OCI-LY7 (cell line): Measurements from ENCODE around the gene PLCB1.

ENCODE experiments used
- CTCF ChIP-seq: fragments of 200-600 bp; sonication (generic); conservative IDR thresholded peaks from 2 replicates; pipeline ENCODE4 v1.5.1; 2014; ENCODE audit warnings: mild to moderate bottlenecking, antibody characterized with exemption, low read length, moderate library complexity, mixed read lengths
- EZH2phosphoT487 ChIP-seq: fragments of 200-600 bp; sonication (generic); IDR thresholded peaks from 2 replicates; pipeline ENCODE4 v1.6.1; 2018; ENCODE audit warnings: low read depth, borderline replicate concordance, mild to moderate bottlenecking, mixed run types, antibody characterized with exemption, low read length, moderate library complexity, mixed read lengths

DNA sequence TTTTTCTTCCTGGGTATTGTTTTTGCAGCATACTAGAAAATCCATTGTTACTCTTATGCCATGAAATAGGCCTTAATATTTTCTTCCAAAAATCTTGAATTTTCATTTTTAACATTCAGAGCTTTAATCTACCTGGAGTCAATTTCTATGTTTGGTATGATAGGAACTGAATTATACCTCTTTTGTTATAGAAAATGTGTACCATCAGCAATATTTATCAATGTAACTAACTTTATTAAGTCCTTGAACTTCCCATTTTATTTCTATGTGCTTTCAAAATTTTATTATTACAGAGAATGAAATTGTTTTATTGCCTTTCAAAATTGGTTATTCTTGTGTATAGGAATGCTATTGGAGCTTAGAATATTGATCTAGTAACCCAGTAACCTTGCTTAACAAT lies 68.2 kb downstream of the PLCB1 start:
- TF ChIP-seq CTCF (no peak), EZH2phosphoT487 (no peak)
